Activated CD4-positive, alpha-beta T cell treated with anti-CD3 and anti-CD28 coated beads for 24 hours (primary cell): ENCODE results near the gene SHQ1.

ENCODE experiments used
- DNase-seq, 2 donors: peaks; one replicate each; pipeline ENCODE4 v3.0.0-alpha.2; 2020; ENCODE audit warnings: low read depth in 2 of 2

The SHQ1 gene

GRCh38 chr3:72848703-72849081 is 447 bp upstream of the SHQ1 start:
- DNase-seq = no peak

- DNase-seq = no peak
Observed at GRCh38 chr3:72847282-72847681, 963 bp downstream of the SHQ1 start.

GRCh38 chr3:72846166-72846565 is 2.1 kb downstream of the SHQ1 start:
- DNase-seq = no peak

GRCh38 chr3:72844436-72844993 is 3.7 kb downstream of the SHQ1 start:
- DNase-seq = no peak

GRCh38 chr3:72839057-72839456 is 9.2 kb downstream of the SHQ1 start:
- DNase-seq = no peak

GRCh38 chr3:72836923-72837322 is 11.3 kb downstream of the SHQ1 start:
- DNase-seq = no peak

GRCh38 chr3:72836416-72836815 is 11.8 kb downstream of the SHQ1 start:
- DNase-seq = no peak

- no peak for DNase-seq
Observed at GRCh38 chr3:72830452-72831223, 17.6 kb downstream of the SHQ1 start.

GRCh38 chr3:72829701-72830100 is 18.5 kb downstream of the SHQ1 start:
- DNase-seq = no peak

- DNase-seq = no peak
Observed at GRCh38 chr3:72821161-72821781, 27.0 kb downstream of the SHQ1 start.

- no peak for DNase-seq
Observed at GRCh38 chr3:72820415-72820814, 27.8 kb downstream of the SHQ1 start.

- no peak for DNase-seq
Observed at GRCh38 chr3:72818905-72819304, 29.3 kb downstream of the SHQ1 start.

- DNase-seq = no peak
Observed at GRCh38 chr3:72818092-72818773, 30.0 kb downstream of the SHQ1 start.

- no peak for DNase-seq
Observed at GRCh38 chr3:72816862-72817355, 31.3 kb downstream of the SHQ1 start.

- DNase-seq = no peak
Observed at GRCh38 chr3:72814308-72814707, 33.9 kb downstream of the SHQ1 start.

GRCh38 chr3:72812201-72812600 is 36.0 kb downstream of the SHQ1 start:
- no peak for DNase-seq

- DNase-seq = no peak
Observed at GRCh38 chr3:72811571-72811970, 36.7 kb downstream of the SHQ1 start.

GRCh38 chr3:72810659-72811434 is 37.4 kb downstream of the SHQ1 start:
- no peak for DNase-seq

- DNase-seq = no peak
Observed at GRCh38 chr3:72810063-72810462, 38.2 kb downstream of the SHQ1 start.

- no peak for DNase-seq
Observed at GRCh38 chr3:72804361-72804760, 43.9 kb downstream of the SHQ1 start.

GRCh38 chr3:72803573-72803972 is 44.7 kb downstream of the SHQ1 start:
- DNase-seq = no peak

- DNase-seq = no peak
Observed at GRCh38 chr3:72802001-72802400, 46.2 kb downstream of the SHQ1 start.
